Vagina (tissue), 2 donors: Measurements from ENCODE around the gene ALDH1L1.

ENCODE experiments used
- CTCF ChIP-seq, 3 experiments: fragments of 450-650 bp in 2 of 3; fragments of 200-600 bp in 1 of 3; sonication (generic) in 1 of 3; IDR thresholded peaks; one replicate each; pipeline ENCODE4 v1.5.1; 2017 to 2019; ENCODE audit warnings: antibody characterized with exemption in 3 of 3, mild to moderate bottlenecking in 2 of 3, moderate library complexity in 2 of 3
- POLR2A ChIP-seq, 2 donors: fragments of 450-650 bp; IDR thresholded peaks; one replicate each; pipeline ENCODE4 v1.6.1; 2017; ENCODE audit warnings: antibody characterized with exemption in 2 of 2, mild to moderate bottlenecking in 2 of 2, moderate library complexity in 2 of 2
- POLR2AphosphoS5 ChIP-seq, 2 donors: sonication (generic); formaldehyde crosslinking; IDR thresholded peaks; one replicate each; pipeline ENCODE4 v1.9.0; 2017; ENCODE audit warnings: antibody characterized with exemption in 2 of 2, mild to moderate bottlenecking in 2 of 2, low read depth in 1 of 2; ENCODE audit not compliant: insufficient read depth in 1 of 2

- TF ChIP-seq CTCF (IDR thresholded peaks at IDR 0.05) (no peak), POLR2AphosphoS5 (IDR thresholded peaks at IDR 0.05; ENCODE audit: insufficient read depth in 1 of 2, low read depth in 1 of 2) (no peak), POLR2A (IDR thresholded peaks at IDR 0.05) (no peak)
These were observed 25.8 kb downstream of the ALDH1L1 start for GRCh38 chr3:126154391-126155279.
